8988T (cell line): ENCODE measurements around the gene ABCC3.

ENCODE experiments used
- DNase-seq: peaks from one replicate; pipeline ENCODE4 v3.0.0; 2011

Gene ABCC3, protein sequence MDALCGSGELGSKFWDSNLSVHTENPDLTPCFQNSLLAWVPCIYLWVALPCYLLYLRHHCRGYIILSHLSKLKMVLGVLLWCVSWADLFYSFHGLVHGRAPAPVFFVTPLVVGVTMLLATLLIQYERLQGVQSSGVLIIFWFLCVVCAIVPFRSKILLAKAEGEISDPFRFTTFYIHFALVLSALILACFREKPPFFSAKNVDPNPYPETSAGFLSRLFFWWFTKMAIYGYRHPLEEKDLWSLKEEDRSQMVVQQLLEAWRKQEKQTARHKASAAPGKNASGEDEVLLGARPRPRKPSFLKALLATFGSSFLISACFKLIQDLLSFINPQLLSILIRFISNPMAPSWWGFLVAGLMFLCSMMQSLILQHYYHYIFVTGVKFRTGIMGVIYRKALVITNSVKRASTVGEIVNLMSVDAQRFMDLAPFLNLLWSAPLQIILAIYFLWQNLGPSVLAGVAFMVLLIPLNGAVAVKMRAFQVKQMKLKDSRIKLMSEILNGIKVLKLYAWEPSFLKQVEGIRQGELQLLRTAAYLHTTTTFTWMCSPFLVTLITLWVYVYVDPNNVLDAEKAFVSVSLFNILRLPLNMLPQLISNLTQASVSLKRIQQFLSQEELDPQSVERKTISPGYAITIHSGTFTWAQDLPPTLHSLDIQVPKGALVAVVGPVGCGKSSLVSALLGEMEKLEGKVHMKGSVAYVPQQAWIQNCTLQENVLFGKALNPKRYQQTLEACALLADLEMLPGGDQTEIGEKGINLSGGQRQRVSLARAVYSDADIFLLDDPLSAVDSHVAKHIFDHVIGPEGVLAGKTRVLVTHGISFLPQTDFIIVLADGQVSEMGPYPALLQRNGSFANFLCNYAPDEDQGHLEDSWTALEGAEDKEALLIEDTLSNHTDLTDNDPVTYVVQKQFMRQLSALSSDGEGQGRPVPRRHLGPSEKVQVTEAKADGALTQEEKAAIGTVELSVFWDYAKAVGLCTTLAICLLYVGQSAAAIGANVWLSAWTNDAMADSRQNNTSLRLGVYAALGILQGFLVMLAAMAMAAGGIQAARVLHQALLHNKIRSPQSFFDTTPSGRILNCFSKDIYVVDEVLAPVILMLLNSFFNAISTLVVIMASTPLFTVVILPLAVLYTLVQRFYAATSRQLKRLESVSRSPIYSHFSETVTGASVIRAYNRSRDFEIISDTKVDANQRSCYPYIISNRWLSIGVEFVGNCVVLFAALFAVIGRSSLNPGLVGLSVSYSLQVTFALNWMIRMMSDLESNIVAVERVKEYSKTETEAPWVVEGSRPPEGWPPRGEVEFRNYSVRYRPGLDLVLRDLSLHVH (N-terminal part only)

DNA sequence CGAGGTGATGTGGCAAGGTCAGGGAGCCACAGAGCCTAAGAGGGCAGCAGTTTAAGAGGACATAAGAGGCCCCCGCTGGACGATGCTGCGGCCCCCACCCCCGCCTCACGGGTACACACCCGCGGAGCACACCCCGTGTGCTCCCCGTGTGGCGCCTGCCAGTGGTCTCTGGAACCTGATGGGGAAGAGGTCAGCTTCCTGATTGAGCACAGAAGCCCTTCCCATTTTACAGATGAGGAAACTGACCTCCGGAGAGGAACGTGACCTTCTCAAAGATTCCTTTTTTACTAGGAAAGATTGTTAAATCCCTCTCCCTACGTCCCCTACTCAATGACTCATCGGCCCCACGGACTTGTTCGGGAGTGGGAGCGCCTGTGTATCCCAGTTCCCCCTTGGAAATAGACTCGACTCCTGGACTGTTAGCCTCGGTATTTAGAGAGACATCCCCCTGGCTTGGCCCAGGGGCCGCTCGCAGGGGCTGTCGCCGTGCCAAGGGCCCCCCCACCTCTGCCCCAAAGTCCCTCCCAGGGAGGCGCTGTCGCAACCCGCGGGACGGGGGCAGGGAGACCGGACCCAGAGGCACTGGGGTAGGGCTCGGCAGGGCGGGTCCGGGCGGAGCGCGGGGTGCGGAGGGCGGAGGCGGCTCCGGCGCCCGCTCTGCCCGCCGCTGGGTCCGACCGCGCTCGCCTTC, at the start of gene ABCC3:
Gene ABCC3 (plus strand): TSS at position 658 of the 691 bp plus-strand sequence. CDS start 56 bp downstream, outside the sequence.
- peak; percentile 87 for DNase-seq

- DNase-seq: no peak
These were observed 49.3 kb upstream of the ABCC3 start for GRCh38 chr17:50585346-50585745.

DNA sequence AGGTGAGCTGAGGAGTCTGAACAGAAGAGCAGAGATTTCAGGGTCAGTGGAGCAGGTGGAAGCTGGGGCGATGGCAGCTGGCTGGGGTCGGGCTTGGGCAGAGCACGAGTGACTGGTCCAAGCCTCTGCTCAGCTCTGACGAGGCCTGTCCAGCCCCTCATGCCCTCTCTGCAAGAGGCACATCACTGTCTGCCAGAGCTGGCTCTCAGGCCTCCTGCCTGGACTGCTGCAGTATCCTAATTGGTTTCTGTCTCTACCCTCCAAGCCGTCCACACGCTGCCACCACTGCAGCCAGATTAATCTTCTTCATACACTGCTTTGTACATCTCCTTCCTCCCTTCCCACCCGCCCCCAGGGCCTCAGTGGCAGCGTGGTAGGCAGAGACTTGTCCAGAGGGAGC, 48.8 kb upstream of the ABCC3 start:
- DNase-seq: no peak

- DNase-seq: no peak
These were observed 48.0 kb upstream of the ABCC3 start for GRCh38 chr17:50586421-50587247.

GRCh38 chr17:50587571-50587970, 47.1 kb upstream of the ABCC3 start:
- no peak for DNase-seq

GRCh38 chr17:50588391-50589049, 46.2 kb upstream of the ABCC3 start:
- no peak for DNase-seq

DNA sequence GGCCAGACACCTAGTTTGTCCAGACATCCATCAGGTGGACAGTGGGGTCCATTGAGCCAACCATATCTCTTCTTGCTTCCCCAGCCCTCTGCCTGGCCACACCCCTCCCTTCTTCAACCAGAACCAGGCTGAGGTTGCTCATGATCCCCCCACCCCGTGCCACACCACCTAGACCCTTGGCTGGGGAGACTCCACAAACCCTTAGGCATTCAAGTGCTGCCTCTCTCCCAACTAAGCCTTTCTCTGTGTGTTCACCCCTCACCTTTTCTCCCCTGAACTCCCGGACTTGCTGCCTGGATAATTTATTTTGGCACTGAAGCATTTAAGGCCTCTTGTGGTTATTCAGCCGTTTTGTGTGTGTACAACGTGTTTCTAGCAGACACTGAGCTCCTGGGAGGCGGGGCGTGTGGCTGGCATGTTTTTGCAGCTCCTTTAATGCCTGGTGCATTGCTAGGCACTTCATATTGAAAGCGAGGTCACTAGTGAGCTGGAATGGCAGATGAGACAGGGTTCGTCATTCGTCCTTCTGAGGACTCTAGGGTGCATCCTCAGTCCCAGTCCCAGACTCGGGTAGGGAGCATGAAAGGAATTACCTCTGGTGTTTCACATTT, 45.5 kb upstream of the ABCC3 start:
- DNase-seq: no peak

- no peak for DNase-seq
These were observed 43.5 kb upstream of the ABCC3 start for GRCh38 chr17:50590946-50591737.

DNA sequence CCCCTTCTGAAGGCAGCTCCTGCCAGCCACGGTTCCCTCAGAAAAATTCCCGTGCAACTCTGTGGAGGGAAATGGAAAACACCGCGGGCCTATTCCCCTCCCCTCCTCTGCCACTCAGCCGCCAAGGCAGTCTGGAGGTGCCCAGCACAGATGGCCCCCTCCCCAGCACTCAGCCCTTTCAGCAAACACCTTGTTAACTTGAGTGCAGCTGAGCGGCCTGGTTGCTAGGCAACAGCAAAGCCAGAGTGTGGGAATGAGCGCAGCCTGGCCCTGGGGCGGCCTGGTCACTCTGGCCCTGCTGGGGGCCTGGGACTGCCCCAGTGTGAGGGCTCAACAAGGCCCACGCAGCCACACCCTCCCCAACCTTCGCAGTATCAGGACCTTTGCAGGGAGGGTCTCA, 41.4 kb upstream of the ABCC3 start:
- no peak for DNase-seq

DNA sequence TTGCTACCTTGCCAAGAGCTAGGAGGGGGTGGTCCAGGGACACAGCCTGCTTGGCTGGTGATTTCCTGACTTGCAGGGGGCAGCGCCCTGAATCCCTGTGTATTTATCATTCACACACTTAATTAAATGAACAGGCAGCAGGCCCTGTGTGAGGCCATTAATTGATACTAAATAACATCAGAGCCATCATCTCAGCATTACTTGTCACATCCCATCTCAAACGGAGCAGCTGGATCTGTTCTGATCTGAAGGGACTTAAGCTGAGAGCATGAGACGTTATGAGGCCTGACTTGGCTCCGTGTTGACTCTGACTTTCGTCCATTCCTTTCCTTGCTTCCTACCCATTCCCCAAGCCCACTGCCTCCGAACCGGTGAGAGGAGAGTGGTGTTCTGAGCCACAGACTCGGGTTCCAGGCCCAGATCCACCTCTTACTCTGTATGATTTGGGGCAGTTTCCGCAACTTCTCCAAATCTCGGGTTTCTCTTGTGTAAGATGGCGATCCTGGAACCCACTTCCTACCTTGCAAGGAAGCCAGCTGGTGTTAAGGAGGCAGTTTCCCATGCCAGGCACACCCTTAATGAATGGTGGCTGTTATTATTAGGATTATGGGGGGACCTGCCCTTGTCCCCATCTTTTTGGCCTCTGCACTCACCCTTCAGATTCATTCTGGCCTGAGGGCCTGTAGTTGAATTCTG, 40.4 kb upstream of the ABCC3 start:
- no peak for DNase-seq

DNA sequence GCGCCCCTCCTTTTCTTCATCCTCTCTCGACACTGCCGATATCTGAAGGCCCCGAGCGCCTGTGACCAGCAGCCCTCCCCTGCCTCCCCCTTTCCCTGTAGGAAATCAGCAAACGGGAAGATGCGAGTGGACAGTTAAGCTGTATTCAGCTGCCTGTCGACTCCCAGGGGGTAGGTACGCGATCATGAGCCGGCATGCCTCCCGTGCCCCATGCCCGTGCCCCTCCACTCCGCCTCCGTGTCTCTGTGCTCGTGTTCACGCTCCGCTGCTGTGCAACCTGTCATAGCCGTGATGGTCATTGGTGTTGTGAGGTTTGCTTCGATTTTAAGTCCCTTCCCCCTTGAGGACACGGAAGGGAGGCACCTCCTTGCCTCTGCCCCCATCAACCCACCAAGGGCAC, 39.8 kb upstream of the ABCC3 start:
- no peak for DNase-seq

- no peak for DNase-seq
These were observed 38.3 kb upstream of the ABCC3 start for GRCh38 chr17:50596191-50597037.

GRCh38 chr17:50598487-50598886, 36.2 kb upstream of the ABCC3 start:
- no peak for DNase-seq

GRCh38 chr17:50599606-50600005, 35.1 kb upstream of the ABCC3 start:
- DNase-seq: no peak

DNA sequence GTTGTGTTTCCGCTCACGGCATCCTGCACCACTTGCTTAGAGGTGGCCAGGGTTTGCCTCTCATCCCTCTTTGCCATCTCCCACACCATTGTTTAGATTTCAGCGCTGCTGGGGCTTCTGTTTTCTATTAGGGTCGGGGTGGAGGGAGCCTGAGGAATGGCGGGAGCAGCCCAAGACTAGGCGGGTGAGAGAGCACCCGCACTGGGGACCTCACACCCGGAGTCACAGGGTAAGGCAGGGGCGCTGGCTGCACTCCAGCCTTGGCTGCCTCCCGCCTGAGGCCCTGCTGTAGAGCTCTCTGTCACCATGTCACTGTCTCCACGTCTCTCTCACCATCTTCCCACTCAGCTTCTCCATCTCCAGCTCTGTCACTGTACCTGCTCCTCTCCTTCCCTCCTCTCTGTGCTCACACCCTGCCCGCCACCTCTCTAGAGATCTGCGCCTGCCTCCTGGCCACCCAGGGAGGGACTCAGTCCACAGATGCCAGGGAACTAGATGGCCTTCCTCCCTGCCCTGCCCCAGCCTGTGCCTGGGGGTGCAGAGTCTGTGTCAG, 32.8 kb upstream of the ABCC3 start:
- DNase-seq: no peak

GRCh38 chr17:50602836-50603235, 31.8 kb upstream of the ABCC3 start:
- no peak for DNase-seq

- peak; percentile 91 for DNase-seq
These were observed 31.3 kb upstream of the ABCC3 start for GRCh38 chr17:50603340-50603739.

- no peak for DNase-seq
These were observed 30.2 kb upstream of the ABCC3 start for GRCh38 chr17:50604513-50604912.
